Measurements from ENCODE around the gene TMEM127. TPM values are rescaled to one million over a fixed set of nuclear protein-coding genes. Genes with fewer than 3 reads are reported as not detected.

Gene TMEM127
- total RNA-seq, 1 donor from 2014 or later, result 85.7 TPM

- Histone ChIP-seq H3K27ac (replicated peaks) (peak overlapping the region; percentile 96), H3K27me3 (ENCODE audit: low read depth) (no peaks in the 10 kb centered on the region), H3K4me3 (peak overlapping the region; percentile 53), H3K9me3 (replicated peaks) (no peaks in the 10 kb centered on the region), H3K36me3 (peaks cover 59% of the 10 kb centered on the region), H3K4me1 (peaks cover 100% of the 10 kb centered on the region)
- DNase-seq, result no peak
- intact Hi-C loops (cut with micrococcal nuclease), result no loop called here
- TF ChIP-seq CTCF (IDR thresholded peaks at IDR 0.05; ENCODE audit: borderline replicate concordance), result no peak
Observed at GRCh38 chr2:96256611-96257113, 9.1 kb downstream of the TMEM127 start.

GRCh38 chr2:96254571-96254970, 11.2 kb downstream of the TMEM127 start:
- Histone ChIP-seq H3K36me3 (peaks cover 57% of the 10 kb centered on the region), H3K9me3 (replicated peaks) (no peaks in the 10 kb centered on the region), H3K4me3 (peak overlapping the region; percentile 7), H3K27me3 (ENCODE audit: low read depth) (no peaks in the 10 kb centered on the region), H3K4me1 (peaks cover 100% of the 10 kb centered on the region), H3K27ac (replicated peaks) (peak overlapping the region; percentile 96)
- intact Hi-C loops (cut with micrococcal nuclease), result no loop called here
- TF ChIP-seq CTCF (IDR thresholded peaks at IDR 0.05; ENCODE audit: borderline replicate concordance), result no peak
- DNase-seq, result peak; percentile 40

- Histone ChIP-seq H3K4me1 (peaks cover 90% of the 10 kb centered on the region), H3K27me3 (ENCODE audit: low read depth) (no peaks in the 10 kb centered on the region), H3K4me3 (no peak overlapping the region), H3K9me3 (replicated peaks) (no peaks in the 10 kb centered on the region), H3K27ac (replicated peaks) (peak overlapping the region; percentile 96), H3K36me3 (peaks cover 57% of the 10 kb centered on the region)
- DNase-seq, result no peak
- intact Hi-C loops (cut with micrococcal nuclease), result no loop called here
- TF ChIP-seq CTCF (IDR thresholded peaks at IDR 0.05; ENCODE audit: borderline replicate concordance), result peak; percentile 40
Observed at GRCh38 chr2:96253006-96253405, 12.8 kb downstream of the TMEM127 start.

- no peak overlapping the region for H3K4me3 ChIP-seq
- TF ChIP-seq CTCF (IDR thresholded peaks at IDR 0.05; ENCODE audit: borderline replicate concordance), result no peak
- H3K9me3 ChIP-seq (replicated peaks), result no peaks in the 10 kb centered on the region
- peaks cover 85% of the 10 kb centered on the region for H3K4me1 ChIP-seq
- peaks cover 57% of the 10 kb centered on the region for H3K36me3 ChIP-seq
- DNase-seq, result no peak
- H3K27ac ChIP-seq (replicated peaks), result peak overlapping the region; percentile 96
- H3K27me3 ChIP-seq (ENCODE audit: low read depth), result no peaks in the 10 kb centered on the region
- intact Hi-C loops (cut with micrococcal nuclease), result no loop called here
Observed at GRCh38 chr2:96252526-96252925, 13.3 kb downstream of the TMEM127 start.

GRCh38 chr2:96251721-96252292, 14.0 kb downstream of the TMEM127 start:
- H3K4me1 ChIP-seq, result peaks cover 85% of the 10 kb centered on the region
- H3K36me3 ChIP-seq, result peaks cover 52% of the 10 kb centered on the region
- H3K4me3 ChIP-seq, result no peak overlapping the region
- DNase-seq, result peak; percentile 49
- H3K9me3 ChIP-seq (replicated peaks), result no peaks in the 10 kb centered on the region
- no peaks in the 10 kb centered on the region for H3K27me3 ChIP-seq (ENCODE audit: low read depth)
- H3K27ac ChIP-seq (replicated peaks), result peak overlapping the region; percentile 96
- intact Hi-C loops (cut with micrococcal nuclease), result no loop called here
- TF ChIP-seq CTCF (IDR thresholded peaks at IDR 0.05; ENCODE audit: borderline replicate concordance), result no peak
